NCI-H187 (cell line): ENCODE results near the gene LRRC52.
"Not testable (repeated sequence)": the region's sequence is repeated elsewhere in the genome, so short reads cannot be mapped to it uniquely, and the experiment has no call there.

Experiments
- DNase-seq, 2 experiments: peaks; one replicate each; lab custom pipeline; 2025; lab: John Stamatoyannopoulos, UW

Gene LRRC52

GRCh38 chr1:165581926-165582325 lies 38.1 kb downstream of the LRRC52 start:
- DNase-seq = no peak

- no peak for DNase-seq
Observed at GRCh38 chr1:165586398-165586797, 42.6 kb downstream of the LRRC52 start.

- not testable (repeated sequence) for DNase-seq
Observed at GRCh38 chr1:165591391-165591790, 47.6 kb downstream of the LRRC52 start.

- peak; percentile 73 to 92 for DNase-seq
Observed at GRCh38 chr1:165592945-165593823, 49.4 kb downstream of the LRRC52 start.

- DNase-seq = no peak
Observed at GRCh38 chr1:165595246-165595938, 51.6 kb downstream of the LRRC52 start.

GRCh38 chr1:165597883-165598675 lies 54.3 kb downstream of the LRRC52 start:
- peak; percentile 96 to 98 for DNase-seq

GRCh38 chr1:165598676-165599059 lies 54.9 kb downstream of the LRRC52 start:
- peak in 1 of 2 experiments; percentile 41 for DNase-seq

- DNase-seq = no peak
Observed at GRCh38 chr1:165600793-165601192, 57.0 kb downstream of the LRRC52 start.

- no peak for DNase-seq
Observed at GRCh38 chr1:165603810-165604209, 60.0 kb downstream of the LRRC52 start.

GRCh38 chr1:165605246-165605645 lies 61.4 kb downstream of the LRRC52 start:
- no peak for DNase-seq

- not testable (repeated sequence) for DNase-seq
Observed at GRCh38 chr1:165606676-165607075, 62.9 kb downstream of the LRRC52 start.

- no peak for DNase-seq
Observed at GRCh38 chr1:165610866-165611265, 67.1 kb downstream of the LRRC52 start.

GRCh38 chr1:165612062-165612461 lies 68.3 kb downstream of the LRRC52 start:
- no peak for DNase-seq
